Measurements from ENCODE around the gene LIMS2. TPM values are rescaled to one million over a fixed set of nuclear protein-coding genes. Genes with fewer than 3 reads are reported as not detected.

LIMS2 gene
- total RNA-seq, 1 donor from 2014 or later, result 8.2 TPM

GRCh38 chr2:127614731-127615130, 60.6 kb downstream of the LIMS2 start:
- intact Hi-C loops (cut with micrococcal nuclease), result no loop called here
- peaks cover 8% of the 10 kb centered on the region for H3K4me1 Mint-ChIP-seq (ENCODE audit: low read depth)
- peaks cover 32% of the 10 kb centered on the region for H3K27me3 Mint-ChIP-seq (ENCODE audit: low read depth)
- peaks cover 3% of the 10 kb centered on the region for H3K36me3 Mint-ChIP-seq (ENCODE audit: low read depth)
- H3K9me3 Mint-ChIP-seq, result peaks cover 9% of the 10 kb centered on the region
- DNase-seq (ENCODE audit: low spot score), result no peak
- no peak overlapping the region for H3K27ac Mint-ChIP-seq
- H3K4me3 Mint-ChIP-seq (ENCODE audit: low read depth), result no peak overlapping the region

DNA sequence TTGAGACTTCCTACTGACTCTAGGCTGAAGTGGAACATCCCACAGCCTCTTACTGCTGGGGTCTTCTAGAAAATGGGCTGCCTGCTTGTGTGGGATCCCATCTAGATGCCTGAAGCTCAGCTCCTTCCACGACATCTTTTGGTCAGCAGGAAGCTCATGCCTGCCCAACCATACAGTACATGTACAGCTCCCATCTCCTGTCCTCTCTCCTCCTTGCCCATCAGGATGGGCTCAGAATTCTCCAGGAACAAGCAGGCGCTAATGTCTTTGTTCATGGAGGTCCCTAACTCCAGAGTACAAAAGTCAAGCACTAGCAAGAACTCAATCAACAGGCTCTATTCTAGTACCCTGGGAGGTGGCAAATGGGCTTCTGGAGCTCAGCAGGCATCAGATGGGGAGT, 61.1 kb downstream of the LIMS2 start:
- peaks cover 8% of the 10 kb centered on the region for H3K4me1 Mint-ChIP-seq (ENCODE audit: low read depth)
- peaks cover 9% of the 10 kb centered on the region for H3K9me3 Mint-ChIP-seq
- no peak overlapping the region for H3K4me3 Mint-ChIP-seq (ENCODE audit: low read depth)
- intact Hi-C loops (cut with micrococcal nuclease), result no loop called here
- no peak overlapping the region for H3K27ac Mint-ChIP-seq
- peaks cover 3% of the 10 kb centered on the region for H3K36me3 Mint-ChIP-seq (ENCODE audit: low read depth)
- no peak for DNase-seq (ENCODE audit: low spot score)
- peaks cover 32% of the 10 kb centered on the region for H3K27me3 Mint-ChIP-seq (ENCODE audit: low read depth)

DNA sequence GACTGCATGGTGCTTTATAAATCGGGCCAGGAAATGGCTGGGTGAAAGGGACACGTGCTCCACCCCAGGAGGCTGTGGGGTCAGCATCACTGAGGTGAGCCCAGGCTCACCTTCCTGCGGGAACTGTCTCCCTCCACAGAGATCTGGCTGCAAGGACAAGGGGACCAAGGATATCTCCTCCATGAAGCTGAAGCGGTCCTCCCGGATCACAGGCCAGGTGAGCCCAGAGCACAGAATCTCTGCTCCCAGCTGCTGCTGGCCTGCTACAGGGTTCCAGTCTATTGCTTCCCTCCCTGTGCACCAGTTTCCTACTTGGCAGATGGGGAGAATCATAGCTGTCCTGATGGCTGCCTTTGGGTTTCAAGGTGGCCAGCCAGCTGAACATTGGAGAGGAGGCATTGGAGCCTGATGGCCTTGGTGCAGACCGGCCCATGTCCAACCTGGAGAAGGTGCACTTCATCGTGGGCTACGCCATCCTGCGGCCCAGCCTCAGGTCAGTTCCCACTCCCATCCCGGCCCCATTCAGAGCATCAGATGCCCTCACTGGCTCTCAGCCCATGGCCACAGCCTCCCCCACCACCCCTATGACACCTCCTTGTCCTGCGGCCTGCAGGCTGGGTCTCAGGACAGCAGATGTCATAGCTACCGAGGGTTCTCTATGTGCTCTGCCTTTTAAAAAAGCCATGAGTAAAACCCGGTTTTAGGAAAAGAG, 63.1 kb downstream of the LIMS2 start:
- intact Hi-C loops (cut with micrococcal nuclease), result no loop called here
- H3K4me3 Mint-ChIP-seq (ENCODE audit: low read depth), result no peak overlapping the region
- H3K36me3 Mint-ChIP-seq (ENCODE audit: low read depth), result peaks cover 3% of the 10 kb centered on the region
- no peak overlapping the region for H3K27ac Mint-ChIP-seq
- DNase-seq (ENCODE audit: low spot score), result no peak
- peaks cover 9% of the 10 kb centered on the region for H3K9me3 Mint-ChIP-seq
- peaks cover 8% of the 10 kb centered on the region for H3K4me1 Mint-ChIP-seq (ENCODE audit: low read depth)
- peaks cover 29% of the 10 kb centered on the region for H3K27me3 Mint-ChIP-seq (ENCODE audit: low read depth)

DNA sequence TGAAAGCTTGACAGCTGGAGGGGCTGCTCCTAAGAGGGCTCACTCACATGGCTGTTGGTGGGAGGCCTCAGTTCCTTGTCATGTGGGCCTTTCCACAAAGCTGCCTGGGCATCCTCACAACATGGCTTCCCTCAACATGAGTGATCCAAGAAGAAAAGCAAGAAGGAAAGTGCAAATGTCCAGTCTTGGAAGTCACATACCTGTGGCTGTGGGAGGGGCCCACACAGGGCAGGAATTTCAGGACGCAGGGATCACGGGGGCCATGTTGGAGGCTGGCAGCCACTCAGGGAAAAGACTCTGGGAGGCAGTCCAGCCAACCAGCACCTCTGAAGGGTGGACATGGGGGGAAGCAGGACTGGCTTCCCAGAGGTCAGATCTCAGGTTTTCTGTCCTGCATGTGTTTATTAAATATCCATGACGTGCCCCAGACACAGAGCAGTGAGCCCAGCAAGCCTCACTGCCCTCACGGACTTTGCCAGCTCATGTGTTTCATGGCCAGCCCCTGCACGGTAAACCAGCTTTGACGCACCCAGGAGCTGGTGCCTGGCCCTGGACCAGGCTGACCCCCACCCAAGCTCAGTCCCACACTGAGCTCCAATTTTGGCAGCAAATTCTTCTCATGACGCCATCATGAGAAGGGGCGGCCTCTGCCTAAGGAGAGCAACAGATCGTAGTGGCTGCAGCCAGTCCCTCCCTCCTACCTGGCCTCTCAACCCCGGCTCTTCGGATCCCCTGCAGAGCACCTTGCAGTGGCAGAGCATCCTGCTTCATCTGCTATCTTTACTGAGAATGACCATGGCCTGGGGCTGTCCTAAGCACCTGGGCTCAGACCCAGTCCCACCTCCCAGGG, 64.0 kb downstream of the LIMS2 start:
- H3K27me3 Mint-ChIP-seq (ENCODE audit: low read depth), result peaks cover 22% of the 10 kb centered on the region
- H3K9me3 Mint-ChIP-seq, result peaks cover 9% of the 10 kb centered on the region
- H3K4me1 Mint-ChIP-seq (ENCODE audit: low read depth), result peaks cover 7% of the 10 kb centered on the region
- intact Hi-C loops (cut with micrococcal nuclease), result no loop called here
- peaks cover 3% of the 10 kb centered on the region for H3K36me3 Mint-ChIP-seq (ENCODE audit: low read depth)
- no peak for DNase-seq (ENCODE audit: low spot score)
- no peak overlapping the region for H3K4me3 Mint-ChIP-seq (ENCODE audit: low read depth)
- no peak overlapping the region for H3K27ac Mint-ChIP-seq

DNA sequence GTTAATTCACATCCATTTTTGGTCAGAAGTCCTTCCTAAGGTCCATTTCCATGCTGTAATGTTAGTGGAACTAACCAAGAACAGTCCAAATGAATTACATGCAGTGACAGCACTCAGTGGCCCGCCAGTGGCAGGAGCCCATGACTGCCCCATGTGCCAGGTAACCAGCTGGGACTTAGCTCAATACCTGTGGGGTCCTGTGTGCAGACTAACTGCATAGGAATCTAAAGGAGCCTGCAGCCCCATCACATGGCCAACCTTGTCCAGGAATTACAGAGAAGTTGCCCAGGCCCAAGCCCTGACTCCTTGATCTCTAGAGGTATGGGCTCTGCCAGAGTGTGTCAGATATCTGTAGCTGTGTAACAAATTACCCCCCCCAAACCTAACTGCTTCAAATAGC, 64.8 kb downstream of the LIMS2 start:
- DNase-seq (ENCODE audit: low spot score), result no peak
- Mint-ChIP-seq H3K36me3 (ENCODE audit: low read depth) (peaks cover 3% of the 10 kb centered on the region), H3K4me1 (ENCODE audit: low read depth) (no peaks in the 10 kb centered on the region), H3K27me3 (ENCODE audit: low read depth) (peaks cover 15% of the 10 kb centered on the region), H3K9me3 (peaks cover 9% of the 10 kb centered on the region), H3K4me3 (ENCODE audit: low read depth) (no peak overlapping the region), H3K27ac (no peak overlapping the region)
- intact Hi-C loops (cut with micrococcal nuclease), result no loop called here

GRCh38 chr2:127609818-127610217, 65.5 kb downstream of the LIMS2 start:
- H3K4me1 Mint-ChIP-seq (ENCODE audit: low read depth), result no peaks in the 10 kb centered on the region
- no peak overlapping the region for H3K27ac Mint-ChIP-seq
- DNase-seq (ENCODE audit: low spot score), result no peak
- H3K27me3 Mint-ChIP-seq (ENCODE audit: low read depth), result peaks cover 12% of the 10 kb centered on the region
- H3K9me3 Mint-ChIP-seq, result peaks cover 9% of the 10 kb centered on the region
- intact Hi-C loops (cut with micrococcal nuclease), result no loop called here
- peaks cover 3% of the 10 kb centered on the region for H3K36me3 Mint-ChIP-seq (ENCODE audit: low read depth)
- H3K4me3 Mint-ChIP-seq (ENCODE audit: low read depth), result no peak overlapping the region

DNA sequence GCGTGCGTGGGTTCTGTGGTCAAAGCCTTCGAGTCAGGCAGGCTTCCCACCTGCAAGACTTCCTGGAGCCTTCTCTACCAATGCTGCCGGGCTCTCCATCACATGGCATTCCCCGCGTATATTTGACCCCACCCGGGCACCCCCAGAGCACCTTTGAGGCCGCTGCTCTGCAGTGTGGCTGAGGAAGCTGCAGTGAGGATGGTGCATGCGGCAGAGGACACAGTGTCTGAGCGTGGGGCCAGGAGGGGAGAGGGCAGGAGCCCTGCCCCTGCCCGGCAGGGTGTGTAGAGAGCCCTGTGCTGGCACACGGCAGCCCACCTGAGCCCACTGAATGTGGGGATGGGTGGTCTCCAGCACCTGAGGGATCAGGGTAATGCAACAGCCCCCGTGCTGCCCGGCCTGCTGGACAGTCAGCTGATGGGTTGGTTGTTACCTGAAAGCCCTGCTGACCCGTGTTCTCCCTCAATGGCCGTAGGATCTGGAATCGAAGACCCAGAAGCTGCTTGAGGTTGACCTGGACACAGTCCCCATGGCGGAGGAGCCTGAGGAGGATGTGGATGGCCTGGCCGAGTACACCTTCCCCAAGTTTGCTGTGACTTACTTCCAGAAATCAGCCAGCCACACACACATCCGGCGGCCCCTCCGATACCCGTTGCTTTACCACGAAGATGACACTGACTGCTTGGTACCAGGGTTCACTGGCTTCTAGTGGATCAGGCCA, 66.1 kb downstream of the LIMS2 start:
- DNase-seq (ENCODE audit: low spot score), result no peak
- H3K9me3 Mint-ChIP-seq, result peaks cover 9% of the 10 kb centered on the region
- no peak overlapping the region for H3K4me3 Mint-ChIP-seq (ENCODE audit: low read depth)
- H3K27me3 Mint-ChIP-seq (ENCODE audit: low read depth), result peaks cover 10% of the 10 kb centered on the region
- H3K36me3 Mint-ChIP-seq (ENCODE audit: low read depth), result peaks cover 3% of the 10 kb centered on the region
- no peaks in the 10 kb centered on the region for H3K4me1 Mint-ChIP-seq (ENCODE audit: low read depth)
- intact Hi-C loops (cut with micrococcal nuclease), result no loop called here
- no peak overlapping the region for H3K27ac Mint-ChIP-seq

- no peak overlapping the region for H3K4me3 Mint-ChIP-seq (ENCODE audit: low read depth)
- intact Hi-C loops (cut with micrococcal nuclease), result no loop called here
- DNase-seq (ENCODE audit: low spot score), result no peak
- H3K27ac Mint-ChIP-seq, result no peak overlapping the region
- H3K27me3 Mint-ChIP-seq (ENCODE audit: low read depth), result peaks cover 4% of the 10 kb centered on the region
- no peaks in the 10 kb centered on the region for H3K4me1 Mint-ChIP-seq (ENCODE audit: low read depth)
- peaks cover under 1% of the 10 kb centered on the region for H3K36me3 Mint-ChIP-seq (ENCODE audit: low read depth)
- H3K9me3 Mint-ChIP-seq, result peaks cover 5% of the 10 kb centered on the region
These were observed 67.0 kb downstream of the LIMS2 start for GRCh38 chr2:127608061-127609030.

DNA sequence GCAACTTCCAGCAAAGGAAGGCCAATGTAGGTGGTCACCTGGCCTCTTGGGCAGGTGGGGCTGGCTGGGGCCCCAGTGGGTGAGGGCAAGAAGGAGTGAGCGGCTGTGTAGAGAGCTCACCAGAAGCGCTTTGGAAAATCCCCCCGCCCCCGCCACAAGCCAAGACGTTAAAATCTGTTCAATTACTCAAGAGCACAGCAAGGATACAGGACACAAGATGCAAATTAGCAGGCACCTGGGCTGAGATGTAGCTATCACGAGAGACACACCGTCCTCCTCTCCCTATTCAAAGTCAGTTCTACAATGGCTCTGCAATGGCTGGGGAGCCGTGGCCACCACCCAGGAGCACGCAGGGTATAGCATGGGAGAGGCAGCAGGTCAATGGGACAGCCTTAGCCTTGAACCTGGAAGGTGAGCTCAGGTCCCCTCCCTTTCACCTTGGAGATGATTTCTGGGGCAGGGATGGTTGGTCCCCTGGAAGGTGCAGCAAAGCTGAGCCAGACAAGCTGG, 67.9 kb downstream of the LIMS2 start:
- Mint-ChIP-seq H3K4me3 (ENCODE audit: low read depth) (no peak overlapping the region), H3K36me3 (ENCODE audit: low read depth) (peaks cover 6% of the 10 kb centered on the region), H3K27ac (no peak overlapping the region), H3K4me1 (ENCODE audit: low read depth) (no peaks in the 10 kb centered on the region), H3K9me3 (peaks cover 7% of the 10 kb centered on the region), H3K27me3 (ENCODE audit: low read depth) (no peaks in the 10 kb centered on the region)
- DNase-seq (ENCODE audit: low spot score), result no peak
- intact Hi-C loops (cut with micrococcal nuclease), result no loop called here

DNA sequence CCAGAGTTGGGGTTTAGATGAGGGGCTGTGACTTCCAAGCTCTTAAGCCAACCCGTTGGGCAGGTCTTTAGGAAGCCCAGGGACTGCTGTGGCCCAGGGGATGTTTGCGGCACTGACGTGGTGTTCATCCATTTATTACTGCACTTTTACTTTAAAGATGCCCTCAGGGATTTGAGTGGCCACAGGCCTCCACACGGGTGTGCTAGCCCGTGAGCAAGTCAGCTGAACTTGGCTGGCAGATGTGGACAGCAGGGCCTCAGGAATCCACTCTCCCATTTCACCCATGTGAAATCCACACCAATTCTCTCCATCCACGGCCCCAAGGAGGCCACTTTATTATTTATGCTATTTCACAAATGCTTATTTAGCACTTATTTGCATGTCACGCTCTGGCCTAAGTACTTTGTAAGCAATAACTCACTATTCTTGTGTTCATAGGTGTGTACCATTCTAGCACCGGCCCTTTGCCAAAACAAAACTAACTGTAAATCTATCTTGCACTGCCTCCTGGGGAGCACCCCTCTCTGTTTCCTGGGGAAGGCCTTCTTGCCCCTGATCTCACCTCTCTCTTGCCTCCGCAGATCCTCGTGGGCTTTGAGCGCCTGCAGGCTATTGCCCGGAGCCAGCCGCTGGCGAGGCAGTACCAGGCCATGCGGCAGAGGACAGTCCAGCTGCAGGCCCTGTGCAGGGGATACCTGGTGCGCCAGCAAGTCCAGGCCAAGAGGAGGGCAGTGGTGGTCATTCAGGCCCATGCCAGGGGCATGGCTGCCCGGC, 68.5 kb downstream of the LIMS2 start:
- peaks cover 11% of the 10 kb centered on the region for H3K9me3 Mint-ChIP-seq
- H3K4me3 Mint-ChIP-seq (ENCODE audit: low read depth), result no peak overlapping the region
- no peak overlapping the region for H3K27ac Mint-ChIP-seq
- no peaks in the 10 kb centered on the region for H3K4me1 Mint-ChIP-seq (ENCODE audit: low read depth)
- peaks cover 6% of the 10 kb centered on the region for H3K36me3 Mint-ChIP-seq (ENCODE audit: low read depth)
- no peak for DNase-seq (ENCODE audit: low spot score)
- intact Hi-C loops (cut with micrococcal nuclease), result no loop called here
- H3K27me3 Mint-ChIP-seq (ENCODE audit: low read depth), result no peaks in the 10 kb centered on the region

GRCh38 chr2:127605691-127606263, 69.6 kb downstream of the LIMS2 start:
- peaks cover 6% of the 10 kb centered on the region for H3K36me3 Mint-ChIP-seq (ENCODE audit: low read depth)
- intact Hi-C loops (cut with micrococcal nuclease), result no loop called here
- H3K27ac Mint-ChIP-seq, result no peak overlapping the region
- peaks cover 11% of the 10 kb centered on the region for H3K9me3 Mint-ChIP-seq
- no peaks in the 10 kb centered on the region for H3K27me3 Mint-ChIP-seq (ENCODE audit: low read depth)
- H3K4me3 Mint-ChIP-seq (ENCODE audit: low read depth), result no peak overlapping the region
- H3K4me1 Mint-ChIP-seq (ENCODE audit: low read depth), result peaks cover under 1% of the 10 kb centered on the region
- no peak for DNase-seq (ENCODE audit: low spot score)
